Breast epithelium (tissue), 4 donors: ENCODE data around the gene EEF1AKMT1. TPM values are rescaled to one million over a fixed set of nuclear protein-coding genes. Genes with fewer than 3 reads are reported as not detected.
A peak's percentile ranks its signal among the peaks of the same experiment; 100 is the strongest.

Experiments
- DNase-seq, 2 donors: peaks; one replicate each; pipeline ENCODE4 v3.0.0-alpha.2; 2019; ENCODE audit warnings: low spot score in 2 of 2
- H3K27ac ChIP-seq, 2 donors: fragments of 200-600 bp; sonication (generic) in 1 of 2; one replicate each; pipeline ENCODE4 v1.5.1; 2016 to 2019; ENCODE audit warnings: mild to moderate bottlenecking in 1 of 2
- H3K27me3 ChIP-seq, 2 donors: fragments of 200-600 bp; sonication (generic) in 1 of 2; one replicate each; pipeline versions ENCODE4 v1.5.1 to v1.6.0; 2017 to 2019; ENCODE audit warnings: control low read depth in 1 of 2, mild to moderate bottlenecking in 1 of 2
- H3K36me3 ChIP-seq: fragments of 200-600 bp; one replicate; pipeline ENCODE4 v1.5.1; 2019
- H3K4me1 ChIP-seq, 2 donors: fragments of 200-600 bp; sonication (generic); one replicate each; pipeline ENCODE4 v1.5.1; 2016 to 2019; ENCODE audit warnings: control low read depth in 1 of 2
- H3K4me3 ChIP-seq, 3 donors: fragments of 200-600 bp; sonication (generic); 1 replicate in 2 of 3; 2 replicates in 1 of 3; pipeline ENCODE4 v1.5.1; 2016 to 2019; ENCODE audit warnings: mild to moderate bottlenecking in 3 of 3, moderate library complexity in 2 of 3
- H3K9me3 ChIP-seq, 2 donors: fragments of 200-600 bp; sonication (generic) in 1 of 2; one replicate each; pipeline ENCODE4 v1.5.1; 2016 to 2019; ENCODE audit warnings: control low read depth in 1 of 2
- POLR2A ChIP-seq: fragments of 450-650 bp; IDR thresholded peaks from one replicate; pipeline ENCODE4 v1.6.1; 2016; ENCODE audit warnings: antibody characterized with exemption, mild to moderate bottlenecking, moderate library complexity
- POLR2AphosphoS5 ChIP-seq, 3 donors: sonication (generic); formaldehyde crosslinking; IDR thresholded peaks; one replicate each; pipeline ENCODE4 v1.6.1; 2017; ENCODE audit warnings: antibody characterized with exemption in 3 of 3
- intact Hi-C: fragments of 100-400 bp; cut with DNase I; formaldehyde crosslinking; loops from one replicate; pipeline ENCODE4 v1.15.1; 2023; ENCODE audit warnings: low total_unique reads
- total RNA-seq, 3 donors: library from RNA; depleted of rRNA; stranded (reverse); fragments of >200 nt; gene quantifications; one replicate each; pipeline ENCODE4 v1.1.0, GENCODE V29; 2016
- TF ChIP-seq, protein P1 (sequence below), 3 donors: fragments of 450-650 bp; IDR thresholded peaks; one replicate each; pipeline ENCODE4 v1.5.1; 2016 to 2017; ENCODE audit warnings: antibody characterized with exemption in 3 of 3, mild to moderate bottlenecking in 3 of 3, moderate library complexity in 3 of 3

The EEF1AKMT1 gene
- total RNA-seq, 3 donors from 2014 or later: 9.0 to 16.1 (median 13.5) TPM

DNA sequence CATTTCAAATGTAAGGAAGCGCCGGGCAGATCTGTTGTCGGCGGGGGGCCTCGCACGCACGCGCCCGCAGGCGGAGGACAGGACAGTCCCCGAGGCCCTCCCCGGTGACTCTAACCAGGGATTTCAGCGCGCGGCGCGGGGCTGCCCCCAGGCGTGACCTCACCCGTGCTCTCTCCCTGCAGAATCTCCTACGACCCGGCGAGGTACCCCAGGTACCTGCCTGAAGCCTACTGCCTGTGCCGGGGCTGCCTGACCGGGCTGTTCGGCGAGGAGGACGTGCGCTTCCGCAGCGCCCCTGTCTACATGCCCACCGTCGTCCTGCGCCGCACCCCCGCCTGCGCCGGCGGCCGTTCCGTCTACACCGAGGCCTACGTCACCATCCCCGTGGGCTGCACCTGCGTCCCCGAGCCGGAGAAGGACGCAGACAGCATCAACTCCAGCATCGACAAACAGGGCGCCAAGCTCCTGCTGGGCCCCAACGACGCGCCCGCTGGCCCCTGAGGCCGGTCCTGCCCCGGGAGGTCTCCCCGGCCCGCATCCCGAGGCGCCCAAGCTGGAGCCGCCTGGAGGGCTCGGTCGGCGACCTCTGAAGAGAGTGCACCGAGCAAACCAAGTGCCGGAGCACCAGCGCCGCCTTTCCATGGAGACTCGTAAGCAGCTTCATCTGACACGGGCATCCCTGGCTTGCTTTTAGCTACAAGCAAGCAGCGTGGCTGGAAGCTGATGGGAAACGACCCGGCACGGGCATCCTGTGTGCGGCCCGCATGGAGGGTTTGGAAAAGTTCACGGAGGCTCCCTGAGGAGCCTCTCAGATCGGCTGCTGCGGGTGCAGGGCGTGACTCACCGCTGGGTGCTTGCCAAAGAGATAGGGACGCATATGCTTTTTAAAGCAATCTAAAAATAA, 52.1 kb downstream of the EEF1AKMT1 start:
- Histone ChIP-seq H3K36me3 (no peaks in the 10 kb centered on the region), H3K4me1 (peaks cover 0 to 3% of the 10 kb centered on the region in 2 donors), H3K4me3 (peak overlapping the region; percentile 24 to 59 (median 27)), H3K9me3 (no peaks in the 10 kb centered on the region), H3K27ac (no peak overlapping the region), H3K27me3 (peaks cover 6 to 13% of the 10 kb centered on the region in 2 donors)
- TF ChIP-seq POLR2AphosphoS5 (IDR thresholded peaks at IDR 0.05) (no peak), POLR2A (no peak)
- TF ChIP-seq, protein P1, sequence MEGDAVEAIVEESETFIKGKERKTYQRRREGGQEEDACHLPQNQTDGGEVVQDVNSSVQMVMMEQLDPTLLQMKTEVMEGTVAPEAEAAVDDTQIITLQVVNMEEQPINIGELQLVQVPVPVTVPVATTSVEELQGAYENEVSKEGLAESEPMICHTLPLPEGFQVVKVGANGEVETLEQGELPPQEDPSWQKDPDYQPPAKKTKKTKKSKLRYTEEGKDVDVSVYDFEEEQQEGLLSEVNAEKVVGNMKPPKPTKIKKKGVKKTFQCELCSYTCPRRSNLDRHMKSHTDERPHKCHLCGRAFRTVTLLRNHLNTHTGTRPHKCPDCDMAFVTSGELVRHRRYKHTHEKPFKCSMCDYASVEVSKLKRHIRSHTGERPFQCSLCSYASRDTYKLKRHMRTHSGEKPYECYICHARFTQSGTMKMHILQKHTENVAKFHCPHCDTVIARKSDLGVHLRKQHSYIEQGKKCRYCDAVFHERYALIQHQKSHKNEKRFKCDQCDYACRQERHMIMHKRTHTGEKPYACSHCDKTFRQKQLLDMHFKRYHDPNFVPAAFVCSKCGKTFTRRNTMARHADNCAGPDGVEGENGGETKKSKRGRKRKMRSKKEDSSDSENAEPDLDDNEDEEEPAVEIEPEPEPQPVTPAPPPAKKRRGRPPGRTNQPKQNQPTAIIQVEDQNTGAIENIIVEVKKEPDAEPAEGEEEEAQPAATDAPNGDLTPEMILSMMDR (IDR thresholded peaks at IDR 0.05): no peak
- no peak for DNase-seq
- intact Hi-C loops: no loop called here

DNA sequence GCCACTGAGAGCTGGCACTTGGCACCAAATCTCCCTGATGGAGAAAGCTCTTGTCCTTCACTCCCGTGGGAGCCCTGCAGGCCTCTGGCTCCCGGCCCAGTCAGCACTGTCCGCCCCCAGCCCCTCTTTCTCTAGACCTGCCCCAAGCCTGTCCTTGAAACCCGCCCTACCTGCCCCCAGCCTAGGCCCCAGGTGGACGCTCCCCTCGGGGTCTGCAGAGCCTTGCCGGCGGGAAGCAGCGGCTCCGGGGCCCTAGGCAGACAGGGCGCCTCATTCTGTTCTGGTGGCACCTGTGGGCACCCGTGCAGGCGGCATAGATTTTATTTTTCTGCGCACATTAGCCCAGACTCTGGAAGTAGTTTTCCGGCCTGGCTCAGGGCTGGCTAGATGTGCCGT, 52.7 kb downstream of the EEF1AKMT1 start:
- H3K9me3 ChIP-seq: no peaks in the 10 kb centered on the region
- H3K36me3 ChIP-seq: no peaks in the 10 kb centered on the region
- TF ChIP-seq POLR2A (no peak), POLR2AphosphoS5 (IDR thresholded peaks at IDR 0.05) (no peak)
- TF ChIP-seq, protein P1 (IDR thresholded peaks at IDR 0.05): no peak
- peak overlapping the region in 2 of 3 donors; percentile 24 to 59 for H3K4me3 ChIP-seq
- no peak overlapping the region for H3K27ac ChIP-seq
- H3K4me1 ChIP-seq: peaks cover 0 to 3% of the 10 kb centered on the region in 2 donors
- H3K27me3 ChIP-seq: peaks cover 6 to 13% of the 10 kb centered on the region in 2 donors
- DNase-seq: no peak
- intact Hi-C loops: no loop called here

- Histone ChIP-seq H3K27me3 (peaks cover 6 to 13% of the 10 kb centered on the region in 2 donors), H3K36me3 (no peaks in the 10 kb centered on the region), H3K27ac (no peak overlapping the region), H3K9me3 (no peaks in the 10 kb centered on the region), H3K4me3 (no peak overlapping the region), H3K4me1 (peaks cover 0 to 3% of the 10 kb centered on the region in 2 donors)
- intact Hi-C loops: no loop called here
- TF ChIP-seq, protein P1 (IDR thresholded peaks at IDR 0.05): no peak
- TF ChIP-seq POLR2A: no peak
- TF ChIP-seq POLR2AphosphoS5 (IDR thresholded peaks at IDR 0.05): no peak
- DNase-seq: no peak
These were observed 53.3 kb downstream of the EEF1AKMT1 start for GRCh38 chr13:20720499-20720898.

GRCh38 chr13:20719783-20720182, 54.0 kb downstream of the EEF1AKMT1 start:
- H3K36me3 ChIP-seq: no peaks in the 10 kb centered on the region
- H3K4me3 ChIP-seq: no peak overlapping the region
- TF ChIP-seq, protein P1 (IDR thresholded peaks at IDR 0.05): no peak
- no peak for TF ChIP-seq POLR2AphosphoS5 (IDR thresholded peaks at IDR 0.05)
- intact Hi-C loops: loop anchor here (10.0 kb wide), 1 partner anchor 125 kb away; no protein-coding TSS in a partner anchor
- no peak overlapping the region for H3K27ac ChIP-seq
- H3K4me1 ChIP-seq: peaks cover 0 to 3% of the 10 kb centered on the region in 2 donors
- H3K27me3 ChIP-seq: peaks cover 6 to 13% of the 10 kb centered on the region in 2 donors
- no peak for DNase-seq
- no peaks in the 10 kb centered on the region for H3K9me3 ChIP-seq

DNA sequence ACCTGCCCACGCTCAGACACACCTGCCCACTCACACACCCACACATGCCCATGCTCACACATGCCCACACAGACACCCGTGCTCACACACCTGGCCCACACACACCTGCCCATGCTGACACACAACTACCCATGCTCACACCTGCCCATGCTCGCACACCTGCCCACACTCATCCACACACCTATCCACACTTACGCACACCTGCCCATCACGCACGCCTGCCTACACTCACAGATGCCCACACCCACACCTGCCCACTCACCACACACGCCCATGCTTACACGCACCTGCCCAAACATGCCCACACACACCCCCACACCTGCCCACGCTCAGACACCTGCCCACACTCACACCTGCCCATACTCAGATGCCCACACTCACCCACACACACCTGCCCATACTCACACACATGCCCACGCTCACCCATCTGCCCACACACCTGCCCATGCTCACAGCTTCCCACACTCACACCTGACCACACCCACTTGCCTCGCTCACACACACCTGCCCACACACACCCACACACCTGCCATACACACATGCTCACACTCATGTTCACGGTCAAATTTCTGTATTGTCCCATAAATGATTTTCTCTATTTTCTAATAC, 54.7 kb downstream of the EEF1AKMT1 start:
- TF ChIP-seq, protein P1 (IDR thresholded peaks at IDR 0.05): no peak
- no peak for TF ChIP-seq POLR2A
- Histone ChIP-seq H3K9me3 (no peaks in the 10 kb centered on the region), H3K4me3 (no peak overlapping the region), H3K27ac (no peak overlapping the region), H3K36me3 (no peaks in the 10 kb centered on the region), H3K4me1 (peaks cover 0 to 3% of the 10 kb centered on the region in 2 donors), H3K27me3 (peaks cover 6 to 13% of the 10 kb centered on the region in 2 donors)
- intact Hi-C loops: loop anchor here (10.0 kb wide), 1 partner anchor 126 kb away; no protein-coding TSS in a partner anchor
- DNase-seq: no peak
